Measurements from ENCODE around the gene ATP11B.
"Not testable (repeated sequence)": the region's sequence is repeated elsewhere in the genome, so short reads cannot be mapped to it uniquely, and the experiment has no call there.

Gene ATP11B

GRCh38 chr3:182848906-182849305 lies 55.6 kb downstream of the ATP11B start:
- DNase-seq: no peak

- DNase-seq: no peak
Measured at GRCh38 chr3:182855076-182855475, 61.8 kb downstream of the ATP11B start.

- DNase-seq: no peak
Measured at GRCh38 chr3:182861348-182861747, 68.0 kb downstream of the ATP11B start.

GRCh38 chr3:182862159-182862860 lies 69.0 kb downstream of the ATP11B start:
- DNase-seq: no peak

- DNase-seq: no peak
Measured at GRCh38 chr3:182869059-182869458, 75.8 kb downstream of the ATP11B start.

- DNase-seq: not testable (repeated sequence)
Measured at GRCh38 chr3:182870917-182871316, 77.6 kb downstream of the ATP11B start.

GRCh38 chr3:182879031-182879611 lies 85.8 kb downstream of the ATP11B start:
- DNase-seq: no peak

GRCh38 chr3:182886497-182886896 lies 93.2 kb downstream of the ATP11B start:
- DNase-seq: no peak

GRCh38 chr3:182889948-182890629 lies 96.8 kb downstream of the ATP11B start:
- no peak for DNase-seq

GRCh38 chr3:182891364-182891763 lies 98.1 kb downstream of the ATP11B start:
- no peak for DNase-seq

GRCh38 chr3:182892226-182892625 lies 98.9 kb downstream of the ATP11B start:
- no peak for DNase-seq

- no peak for DNase-seq
Measured at GRCh38 chr3:182895513-182896112, 102.3 kb downstream of the ATP11B start.

- DNase-seq: no peak
Measured at GRCh38 chr3:182896553-182896952, 103.2 kb downstream of the ATP11B start.

GRCh38 chr3:182902236-182902635 lies 108.9 kb downstream of the ATP11B start:
- DNase-seq: no peak

- no peak for DNase-seq
Measured at GRCh38 chr3:182904164-182904563, 110.9 kb downstream of the ATP11B start.

GRCh38 chr3:182905623-182906022 lies 112.3 kb downstream of the ATP11B start:
- no peak for DNase-seq

- no peak for DNase-seq
Measured at GRCh38 chr3:182906036-182906435, 112.7 kb downstream of the ATP11B start.

GRCh38 chr3:182908471-182908870 lies 115.2 kb downstream of the ATP11B start:
- no peak for DNase-seq

- no peak for DNase-seq
Measured at GRCh38 chr3:182909318-182910040, 116.2 kb downstream of the ATP11B start.

GRCh38 chr3:182910936-182911781 lies 117.9 kb downstream of the ATP11B start:
- no peak for DNase-seq

GRCh38 chr3:182911782-182912111 lies 118.4 kb downstream of the ATP11B start:
- DNase-seq: no peak

GRCh38 chr3:182912474-182912873 lies 119.2 kb downstream of the ATP11B start:
- no peak for DNase-seq

All from cerebellar nuclear complex (tissue), 1 donor.